ENCODE measurements around the gene CHAF1A. TPM values are rescaled to one million over a fixed set of nuclear protein-coding genes. Genes with fewer than 3 reads are reported as not detected.

CHAF1A gene
- total and polyA plus RNA-seq, 2 of the 4 experiments (the other 2 are of a cell fraction) = 12.4 to 22.9 TPM

GRCh38 chr19:4456476-4456842, 54.0 kb downstream of the CHAF1A start:
- Histone ChIP-seq H3K56ac (ENCODE audit: extremely low read depth, insufficient read depth, low read length) (peak overlapping the region; percentile 91), H2AFZ (replicated peaks; ENCODE audit: low read length, poor library complexity) (peak overlapping the region; percentile 83), H3K9me1 (ENCODE audit: insufficient read depth, low read length) (peaks cover 17% of the 10 kb centered on the region), H3K4me1 (ENCODE audit: control insufficient read depth, insufficient read depth, low read length) (peaks cover 12% of the 10 kb centered on the region), H2AK5ac (ENCODE audit: low read depth, low read length) (peak overlapping the region; percentile 99), H3K23ac (ENCODE audit: low read depth, low read length) (peak overlapping the region; percentile 97), H3K27ac (ENCODE audit: insufficient read depth, low read length) (peak overlapping the region; percentile 79), H2BK15ac (ENCODE audit: low read depth, low read length) (peak overlapping the region; percentile 88; the same call in 1 of the 3 replicates), H3K9ac (ENCODE audit: low read depth, low read length) (peak overlapping the region; percentile 99), H2BK120ac (ENCODE audit: low read depth, low read length) (peak overlapping the region; percentile 87), H3K4me2 (ENCODE audit: low read depth, low read length) (peak overlapping the region; percentile 78), H3K18ac (ENCODE audit: low read depth, low read length) (peak overlapping the region; percentile 18), H2AK9ac (replicated peaks; ENCODE audit: low read depth, low read length, poor library complexity) (peak overlapping the region; percentile 99), H3K9me3 (ENCODE audit: control insufficient read depth, insufficient read depth, low read length) (no peaks in the 10 kb centered on the region), H3K27me3 (ENCODE audit: control insufficient read depth, insufficient read depth, low read length) (no peaks in the 10 kb centered on the region), H3K4ac (ENCODE audit: low read depth, low read length) (peak overlapping the region; percentile 95), H2BK5ac (ENCODE audit: low read depth, low read length, poor library complexity, severe bottlenecking) (peak overlapping the region; percentile 61), H4K5ac (ENCODE audit: low read depth, low read length) (peak overlapping the region; percentile 39), H4K91ac (ENCODE audit: insufficient read depth, low read depth, low read length) (peak overlapping the region; percentile 97), H3K4me3 (ENCODE audit: insufficient read depth, low read depth, low read length) (peak overlapping the region; percentile 97), H3K36me3 (ENCODE audit: control insufficient read depth, insufficient read depth, low read length) (peaks cover 24% of the 10 kb centered on the region), H4K8ac (ENCODE audit: low read depth in 2 of 2, low read length in 2 of 2) (peak overlapping the region; percentile 96 to 98), H4K20me1 (ENCODE audit: insufficient read depth, low read length) (peaks cover 21% of the 10 kb centered on the region), H2BK20ac (ENCODE audit: low read depth, low read length) (peak overlapping the region; percentile 36; the same call in 1 of the 2 replicates), H3K79me1 (ENCODE audit: low read depth in 1 of 2, low read length in 2 of 2) (peaks cover 15 to 53% of the 10 kb centered on the region in 2 experiments), H3K14ac (replicated peaks; ENCODE audit: low read depth, low read length) (peak overlapping the region; percentile 97)
- dilution Hi-C loops (cut with HindIII; ENCODE audit: low sequenced_read_pairs, unreplicated experiment) (no loop called here), intact Hi-C loops (cut with micrococcal nuclease) (loop anchor here (2.0 kb wide), 1 partner anchor 54 kb away; the partner anchor contains the start of gene CHAF1A), in situ Hi-C loops (cut with MboI; ENCODE audit: low sequenced_read_pairs) (no loop called here)
- DNase-seq (peak; percentile 75), ATAC-seq (ENCODE audit: low read depth) (peak; percentile 37)
- TF ChIP-seq POLR2A (IDR thresholded peaks at IDR 0.05; ENCODE audit: low read depth, low read length) (peak; percentile 86), MAZ (IDR thresholded peaks at IDR 0.05; ENCODE audit: borderline replicate concordance, low read depth, low read length) (no peak)
- 0% methylated on average over 7 of the region's 9 CpGs; no CpG with 5 or more reads in 1 of the 2 experiments for whole genome bisulfite sequencing, 2 experiments (ENCODE audit: extremely low coverage in 2 of 2, insufficient read length in 1 of 2)
- ChIA-PET POLR2A (ENCODE audit: unreplicated experiment) (no interaction called here), CTCF (no interaction called here)
- no TSS peak for BruUV-seq (replicated peaks)
